K562 (cell line): Measurements from ENCODE around the gene DYRK1B. TPM values are rescaled to one million over a fixed set of nuclear protein-coding genes. Genes with fewer than 3 reads are reported as not detected.

ENCODE experiments used
- BACH1 ChIP-seq: fragments of 200-800 bp; sonication (Bioruptor generic); IDR thresholded peaks from 2 replicates; pipeline ENCODE4 v1.6.1; 2016; ENCODE audit warnings: missing genetic modification characterization, missing compliant biosample characterization
- C11orf30 ChIP-seq: fragments of 450-650 bp; IDR thresholded peaks from 2 replicates; pipeline ENCODE4 v1.6.1; 2016; ENCODE audit warnings: low read depth, mild to moderate bottlenecking
- CBFA2T3 ChIP-seq: fragments of 450-650 bp; IDR thresholded peaks from 2 replicates; pipeline ENCODE4 v1.6.1; 2017
- CBX5 ChIP-seq: IDR thresholded peaks from 2 replicates; pipeline ENCODE4 v1.6.1; 2014; ENCODE audit warnings: low read depth, borderline replicate concordance
- CEBPB ChIP-seq: fragments of 450-650 bp; IDR thresholded peaks from 2 replicates; pipeline ENCODE4 v1.6.1; 2016; ENCODE audit warnings: missing genetic modification characterization, missing compliant biosample characterization
- CHD1 ChIP-seq: fragments of 200-600 bp; sonication (generic); IDR thresholded peaks from one replicate; pipeline ENCODE4 v1.6.1; 2012; ENCODE audit warnings: mild to moderate bottlenecking, moderate library complexity, low read length, inconsistent platforms
- CXXC5 ChIP-seq: fragments of 250-450 bp; sonication (Bioruptor Pico); IDR thresholded peaks from 2 replicates; pipeline ENCODE4 v1.8.0; 2022; ENCODE audit warnings: inconsistent platforms, mild to moderate bottlenecking, moderate library complexity
- EGR1 ChIP-seq: fragments of 450-650 bp; conservative IDR thresholded peaks from 2 replicates; pipeline ENCODE4 v1.6.1; 2017; ENCODE audit warnings: mild to moderate bottlenecking
- FOXK2 ChIP-seq, 2 experiments: fragments of 450-650 bp; IDR thresholded peaks in 1 of 2; conservative IDR thresholded peaks in 1 of 2; 2 replicates each; pipeline ENCODE4 v1.6.1; 2016; ENCODE audit warnings: low read depth in 2 of 2, mild to moderate bottlenecking in 1 of 2
- HNRNPL ChIP-seq: fragments of 200-400 bp; formaldehyde crosslinking; IDR thresholded peaks from 2 replicates; pipeline ENCODE4 v1.6.1; 2017; ENCODE audit warnings: low read depth, mild to moderate bottlenecking, low read length
- HOXB6 ChIP-seq: fragments of 250-450 bp; sonication (Bioruptor Pico); IDR thresholded peaks from 2 replicates; pipeline ENCODE4 v1.5.1; 2022; ENCODE audit warnings: mild to moderate bottlenecking, borderline replicate concordance
- ILF3 ChIP-seq: fragments of 450-650 bp; IDR thresholded peaks from 2 replicates; pipeline ENCODE4 v1.6.1; 2018; ENCODE audit warnings: antibody characterized with exemption, mild to moderate bottlenecking, moderate library complexity, borderline replicate concordance
- ILK ChIP-seq: fragments of 450-650 bp; IDR thresholded peaks from 2 replicates; pipeline ENCODE4 v1.6.1; 2016; ENCODE audit warnings: missing genetic modification characterization, low read depth, mild to moderate bottlenecking, missing compliant biosample characterization, moderate library complexity, borderline replicate concordance
- KAT7 ChIP-seq: sonication (generic); formaldehyde crosslinking; IDR thresholded peaks from 2 replicates; pipeline ENCODE4 v1.8.0; 2022; ENCODE audit warnings: missing genetic modification reagents, mild to moderate bottlenecking, borderline replicate concordance
- MTF1 ChIP-seq: fragments of 250-450 bp; sonication (Bioruptor Pico); IDR thresholded peaks from 2 replicates; pipeline ENCODE4 v1.9.0; 2021; ENCODE audit warnings: moderate library complexity, mild to moderate bottlenecking, inconsistent platforms, borderline replicate concordance
- NFE2 ChIP-seq: IDR thresholded peaks from 2 replicates; pipeline ENCODE4 v1.6.1; 2014; ENCODE audit warnings: antibody characterized with exemption, low read depth
- PHF21A ChIP-seq: fragments of 450-650 bp; IDR thresholded peaks from 2 replicates; pipeline ENCODE4 v1.6.1; 2017; ENCODE audit warnings: low read depth, borderline replicate concordance
- RBFOX2 ChIP-seq: fragments of 200-400 bp; formaldehyde crosslinking; IDR thresholded peaks from 2 replicates; pipeline ENCODE4 v1.6.1; 2017; ENCODE audit warnings: low read depth, mild to moderate bottlenecking, low read length, moderate library complexity
- ZC3H8 ChIP-seq: fragments of 450-650 bp; IDR thresholded peaks from 2 replicates; pipeline ENCODE4 v1.6.1; 2017
- ZEB2 ChIP-seq: fragments of 450-650 bp; IDR thresholded peaks from 2 replicates; pipeline ENCODE4 v1.6.1; 2016
- ZSCAN32 ChIP-seq: fragments of 450-650 bp; formaldehyde crosslinking; IDR thresholded peaks from 2 replicates; pipeline ENCODE4 v1.4.0; 2020; ENCODE audit warnings: mild to moderate bottlenecking, moderate library complexity
- polyA plus RNA-seq, 8 experiments: library from polyadenylated mRNA; depleted of rRNA in 4 of 8; stranded (reverse) in 5 of 8; unstranded in 3 of 8; fragments of >200 nt; fragmentation: Nextera tagmentation in 2 of 8; fragmentation: Illumina TruSeq in 1 of 8; extraction: Ambion mirVana in 2 of 8; extraction: Trizol in 1 of 8; gene quantifications; 2 replicates each; pipeline versions ENCODE4 v1.2.1 to v1.2.3, GENCODE V29; 2011 to 2014; ENCODE audit warnings: inconsistent platforms in 1 of 8, missing spikeins in 1 of 8
- total RNA-seq, 7 experiments: library from RNA; depleted of rRNA in 6 of 7; stranded (reverse); fragments of >200 nt in 6 of 7; fragmentation: Illumina TruSeq in 2 of 7; extraction: Trizol in 2 of 7; gene quantifications; 2 replicates each; pipeline versions ENCODE4 v1.2.1 to v1.2.3, GENCODE V29; 2011 to 2021; ENCODE audit warnings: low replicate concordance in 1 of 7
- TF ChIP-seq, protein P1 (sequence below), 2 experiments: fragments of 150-350 bp in 1 of 2; IDR thresholded peaks; 2 replicates each; pipeline ENCODE4 v1.6.1; 2012 to 2016; ENCODE audit warnings: low read depth in 2 of 2, low read length in 2 of 2, mild to moderate bottlenecking in 1 of 2, moderate library complexity in 1 of 2
- TF ChIP-seq, protein P2 (sequence below): sonication (generic); formaldehyde crosslinking; IDR thresholded peaks from 2 replicates; pipeline ENCODE4 v1.8.0; 2022; ENCODE audit warnings: mild to moderate bottlenecking, missing genetic modification reagents
- TF ChIP-seq, protein P3 (sequence below): fragments of 450-650 bp; IDR thresholded peaks from 2 replicates; pipeline ENCODE4 v1.6.1; 2016; ENCODE audit warnings: antibody characterized with exemption
- TF ChIP-seq, protein P4 (sequence below): sonication (generic); formaldehyde crosslinking; IDR thresholded peaks from 2 replicates; pipeline ENCODE4 v1.8.0; 2022; ENCODE audit warnings: mild to moderate bottlenecking, missing genetic modification reagents

Gene DYRK1B
- total and polyA plus RNA-seq, 9 of the 15 experiments (the other 6 are each of a cell fraction or from before 2014, with no cell fraction given) = 0.91 to 5.2 (median 1.5) TPM; not detected in 2

DNA sequence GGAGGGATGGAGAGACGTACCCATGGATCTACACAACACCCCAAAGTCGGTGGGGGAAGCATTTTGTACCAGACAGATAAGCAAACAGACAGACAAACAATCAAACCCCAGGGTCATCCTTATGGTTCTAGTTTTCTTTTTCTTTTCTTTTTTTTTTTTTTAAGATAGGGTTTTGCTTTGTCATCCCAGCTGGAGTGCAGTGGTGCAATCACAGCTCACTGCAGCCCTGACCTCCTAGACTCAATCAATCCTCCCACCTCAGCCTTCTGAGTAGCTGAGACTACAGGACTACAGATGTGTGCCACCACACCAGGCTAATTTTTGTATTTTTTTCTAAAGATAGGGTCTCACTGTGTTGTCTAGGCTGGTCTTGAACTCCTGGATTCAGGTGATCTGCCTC is 30.2 kb upstream of the DYRK1B start (continued):
- TF ChIP-seq KAT7 (CRISPR knock-in tag) (no peak), CXXC5 (CRISPR knock-in tag) (no peak), NFE2 (peak; percentile 82), RBFOX2 (no peak), FOXK2 (conservative IDR thresholded peaks at IDR 0.05 in 1 of 2, IDR thresholded peaks at IDR 0.05 in 1 of 2; ENCODE audit: low read depth in 2 of 2) (no peak), ILK (tag) (no peak), MTF1 (CRISPR knock-in tag) (no peak), BACH1 (tag) (peak; percentile 83), C11orf30 (peak; percentile 61; the same call in 1 of the 2 replicates), CHD1 (no peak), CBFA2T3 (peak; percentile 77), ZC3H8 (no peak), CBX5 (no peak), ZSCAN32 (CRISPR knock-in tag) (no peak), PHF21A (no peak), ZEB2 (no peak), EGR1 (no peak), HNRNPL (no peak), HOXB6 (CRISPR knock-in tag) (no peak), CEBPB (tag) (peak; percentile 81), ILF3 (no peak)
- TF ChIP-seq, protein P1, sequence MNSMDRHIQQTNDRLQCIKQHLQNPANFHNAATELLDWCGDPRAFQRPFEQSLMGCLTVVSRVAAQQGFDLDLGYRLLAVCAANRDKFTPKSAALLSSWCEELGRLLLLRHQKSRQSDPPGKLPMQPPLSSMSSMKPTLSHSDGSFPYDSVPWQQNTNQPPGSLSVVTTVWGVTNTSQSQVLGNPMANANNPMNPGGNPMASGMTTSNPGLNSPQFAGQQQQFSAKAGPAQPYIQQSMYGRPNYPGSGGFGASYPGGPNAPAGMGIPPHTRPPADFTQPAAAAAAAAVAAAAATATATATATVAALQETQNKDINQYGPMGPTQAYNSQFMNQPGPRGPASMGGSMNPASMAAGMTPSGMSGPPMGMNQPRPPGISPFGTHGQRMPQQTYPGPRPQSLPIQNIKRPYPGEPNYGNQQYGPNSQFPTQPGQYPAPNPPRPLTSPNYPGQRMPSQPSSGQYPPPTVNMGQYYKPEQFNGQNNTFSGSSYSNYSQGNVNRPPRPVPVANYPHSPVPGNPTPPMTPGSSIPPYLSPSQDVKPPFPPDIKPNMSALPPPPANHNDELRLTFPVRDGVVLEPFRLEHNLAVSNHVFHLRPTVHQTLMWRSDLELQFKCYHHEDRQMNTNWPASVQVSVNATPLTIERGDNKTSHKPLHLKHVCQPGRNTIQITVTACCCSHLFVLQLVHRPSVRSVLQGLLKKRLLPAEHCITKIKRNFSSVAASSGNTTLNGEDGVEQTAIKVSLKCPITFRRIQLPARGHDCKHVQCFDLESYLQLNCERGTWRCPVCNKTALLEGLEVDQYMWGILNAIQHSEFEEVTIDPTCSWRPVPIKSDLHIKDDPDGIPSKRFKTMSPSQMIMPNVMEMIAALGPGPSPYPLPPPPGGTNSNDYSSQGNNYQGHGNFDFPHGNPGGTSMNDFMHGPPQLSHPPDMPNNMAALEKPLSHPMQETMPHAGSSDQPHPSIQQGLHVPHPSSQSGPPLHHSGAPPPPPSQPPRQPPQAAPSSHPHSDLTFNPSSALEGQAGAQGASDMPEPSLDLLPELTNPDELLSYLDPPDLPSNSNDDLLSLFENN (IDR thresholded peaks at IDR 0.05; ENCODE audit: low read depth in 2 of 2, low read length in 2 of 2) = no peak
- TF ChIP-seq, protein P2, sequence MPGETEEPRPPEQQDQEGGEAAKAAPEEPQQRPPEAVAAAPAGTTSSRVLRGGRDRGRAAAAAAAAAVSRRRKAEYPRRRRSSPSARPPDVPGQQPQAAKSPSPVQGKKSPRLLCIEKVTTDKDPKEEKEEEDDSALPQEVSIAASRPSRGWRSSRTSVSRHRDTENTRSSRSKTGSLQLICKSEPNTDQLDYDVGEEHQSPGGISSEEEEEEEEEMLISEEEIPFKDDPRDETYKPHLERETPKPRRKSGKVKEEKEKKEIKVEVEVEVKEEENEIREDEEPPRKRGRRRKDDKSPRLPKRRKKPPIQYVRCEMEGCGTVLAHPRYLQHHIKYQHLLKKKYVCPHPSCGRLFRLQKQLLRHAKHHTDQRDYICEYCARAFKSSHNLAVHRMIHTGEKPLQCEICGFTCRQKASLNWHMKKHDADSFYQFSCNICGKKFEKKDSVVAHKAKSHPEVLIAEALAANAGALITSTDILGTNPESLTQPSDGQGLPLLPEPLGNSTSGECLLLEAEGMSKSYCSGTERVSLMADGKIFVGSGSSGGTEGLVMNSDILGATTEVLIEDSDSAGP (CRISPR knock-in tag) = no peak
- TF ChIP-seq, protein P3, sequence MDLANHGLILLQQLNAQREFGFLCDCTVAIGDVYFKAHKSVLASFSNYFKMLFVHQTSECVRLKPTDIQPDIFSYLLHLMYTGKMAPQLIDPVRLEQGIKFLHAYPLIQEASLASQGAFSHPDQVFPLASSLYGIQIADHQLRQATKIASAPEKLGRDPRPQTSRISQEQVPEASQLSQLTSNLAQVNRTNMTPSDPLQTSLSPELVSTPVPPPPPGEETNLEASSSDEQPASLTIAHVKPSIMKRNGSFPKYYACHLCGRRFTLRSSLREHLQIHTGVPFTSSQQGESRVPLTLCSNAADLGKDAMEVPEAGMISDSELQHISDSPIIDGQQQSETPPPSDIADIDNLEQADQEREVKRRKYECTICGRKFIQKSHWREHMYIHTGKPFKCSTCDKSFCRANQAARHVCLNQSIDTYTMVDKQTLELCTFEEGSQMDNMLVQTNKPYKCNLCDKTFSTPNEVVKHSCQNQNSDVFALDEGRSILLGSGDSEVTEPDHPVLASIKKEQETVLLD = no peak
- TF ChIP-seq, protein P4, sequence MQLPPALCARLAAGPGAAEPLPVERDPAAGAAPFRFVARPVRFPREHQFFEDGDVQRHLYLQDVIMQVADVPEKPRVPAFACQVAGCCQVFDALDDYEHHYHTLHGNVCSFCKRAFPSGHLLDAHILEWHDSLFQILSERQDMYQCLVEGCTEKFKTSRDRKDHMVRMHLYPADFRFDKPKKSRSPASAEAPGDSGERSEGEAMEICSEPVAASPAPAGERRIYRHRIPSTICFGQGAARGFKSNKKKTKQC (CRISPR knock-in tag) = no peak
